Common myeloid progenitor, CD34-positive (primary cell): Measurements from ENCODE around the gene SPPL2A.

ENCODE experiments used
- CTCF ChIA-PET: fragments of 350-600 bp; sonication (Branson Sonifier 250); formaldehyde crosslinking; loops from one replicate; lab custom pipeline; 2021; ENCODE audit warnings: antibody characterized with exemption; lab: Charles Lee
- POLR2A ChIA-PET: fragments of 350-600 bp; sonication (Branson Sonifier 250); formaldehyde crosslinking; loops from one replicate; lab custom pipeline; 2021; ENCODE audit warnings: antibody characterized with exemption; lab: Charles Lee
- DNase-seq, 3 donors: peaks; one replicate each; pipeline versions ENCODE4 v3.0.0 to v3.0.0-alpha.2; 2013
- H3K27ac ChIP-seq, 2 experiments: 1 replicate in 1 of 2; 2 replicates in 1 of 2; pipeline ENCODE4 v1.7.0; 2013; ENCODE audit warnings: inconsistent platforms in 2 of 2, low read length in 2 of 2, mild to moderate bottlenecking in 2 of 2, low read depth in 1 of 2, moderate library complexity in 1 of 2; ENCODE audit not compliant: severe bottlenecking in 2 of 2, insufficient read depth in 1 of 2, poor library complexity in 1 of 2
- H3K27me3 ChIP-seq, 5 experiments: replicated peaks in 2 of 5; 1 replicate in 3 of 5; 2 replicates in 2 of 5; pipeline versions ENCODE4 v1.6.1 to v1.7.0; 2013; ENCODE audit warnings: low read length in 4 of 5, mild to moderate bottlenecking in 2 of 5, moderate library complexity in 2 of 5, inconsistent platforms in 1 of 5; ENCODE audit not compliant: insufficient read depth in 5 of 5, control insufficient read depth in 4 of 5
- H3K36me3 ChIP-seq, 4 experiments: 1 replicate in 2 of 4; 2 replicates in 2 of 4; pipeline versions ENCODE4 v1.6.1 to v1.7.0; 2013; ENCODE audit warnings: low read length in 3 of 4, control low read depth in 1 of 4, mild to moderate bottlenecking in 1 of 4; ENCODE audit not compliant: control insufficient read depth in 4 of 4, insufficient read depth in 4 of 4
- H3K4me1 ChIP-seq, 4 experiments: 1 replicate in 3 of 4; 2 replicates in 1 of 4; pipeline versions ENCODE4 v1.6.1 to v1.7.1; 2013; ENCODE audit warnings: low read length in 3 of 4, mild to moderate bottlenecking in 3 of 4, control low read depth in 1 of 4, inconsistent platforms in 1 of 4, moderate library complexity in 1 of 4; ENCODE audit not compliant: control insufficient read depth in 4 of 4, insufficient read depth in 4 of 4; ENCODE audit errors: control extremely low read depth in 1 of 4
- H3K4me3 ChIP-seq, 7 experiments: 1 replicate in 4 of 7; 2 replicates in 3 of 7; pipeline versions ENCODE4 v1.5.1 to v1.7.0; 2013; ENCODE audit warnings: mild to moderate bottlenecking in 7 of 7, low read length in 6 of 7, moderate library complexity in 6 of 7, inconsistent platforms in 2 of 7, low read depth in 2 of 7, control low read depth in 1 of 7; ENCODE audit not compliant: insufficient read depth in 4 of 7, control insufficient read depth in 1 of 7; ENCODE audit errors: extremely low read depth in 1 of 7
- H3K9me3 ChIP-seq, 5 experiments: 1 replicate in 4 of 5; 2 replicates in 1 of 5; pipeline versions ENCODE4 v1.6.1 to v1.7.1; 2013; ENCODE audit warnings: low read length in 4 of 5, mild to moderate bottlenecking in 2 of 5, inconsistent platforms in 1 of 5, low read depth in 1 of 5, moderate library complexity in 1 of 5; ENCODE audit not compliant: control insufficient read depth in 4 of 5, insufficient read depth in 2 of 5; ENCODE audit errors: control extremely low read depth in 1 of 5
- WGBS: methylation state at CpG from one replicate; pipeline ENCODE4 v1.1.5; 2013; ENCODE audit not compliant: insufficient coverage; 5-methylcytosine and 5-hydroxymethylcytosine counted together

The SPPL2A gene

DNA sequence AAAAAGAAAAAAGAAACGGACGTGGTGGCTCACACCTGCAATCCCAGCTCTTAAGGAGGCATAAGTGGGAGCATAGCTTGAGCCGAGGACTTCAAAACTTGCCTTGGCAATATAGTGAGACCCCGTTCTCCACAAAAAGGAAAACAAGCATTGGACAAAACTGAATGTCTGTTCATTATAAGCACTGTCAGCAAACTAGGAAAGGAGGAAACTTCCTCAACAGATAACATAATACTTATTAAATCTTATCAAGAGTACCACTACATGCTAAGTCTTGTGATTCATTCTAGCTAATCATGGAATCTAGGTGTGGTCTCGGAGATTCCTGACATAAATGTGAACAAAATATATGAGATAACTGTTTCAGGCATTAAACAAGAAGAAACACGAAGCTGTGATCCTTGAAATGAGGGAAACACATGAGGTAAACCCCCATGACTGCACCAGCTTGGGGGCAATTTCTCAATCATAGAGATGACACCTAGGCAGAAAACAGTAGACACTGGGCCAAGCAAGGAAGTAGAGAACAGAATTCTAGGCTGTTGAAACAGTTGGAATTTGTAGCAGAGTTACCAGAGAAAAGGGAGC is 112.3 kb downstream of the SPPL2A start:
- CTCF ChIA-PET = interaction anchor here (0.6 to 0.8 kb wide), 3 partner anchors 23 to 1678 kb away, joined by 3 read pairs; no protein-coding TSS in a partner anchor
- peak overlapping the region in 1 of 2 experiments; percentile 18 for H3K27ac ChIP-seq
- DNase-seq = no peak
- POLR2A ChIA-PET = interaction anchor here (0.6 kb wide), 1 partner anchor 14 kb away, joined by 4 read pairs; no protein-coding TSS in a partner anchor
- H3K4me3 ChIP-seq = no peak overlapping the region
- no peaks in the 10 kb centered on the region for H3K9me3 ChIP-seq
- H3K4me1 ChIP-seq = no peaks in the 10 kb centered on the region
- peaks cover 28 to 62% (median 43%) of the 10 kb centered on the region in 4 experiments for H3K36me3 ChIP-seq
- WGBS = 100% methylated on average over 3 of the region's 6 CpGs
- no peaks in the 10 kb centered on the region for H3K27me3 ChIP-seq

DNA sequence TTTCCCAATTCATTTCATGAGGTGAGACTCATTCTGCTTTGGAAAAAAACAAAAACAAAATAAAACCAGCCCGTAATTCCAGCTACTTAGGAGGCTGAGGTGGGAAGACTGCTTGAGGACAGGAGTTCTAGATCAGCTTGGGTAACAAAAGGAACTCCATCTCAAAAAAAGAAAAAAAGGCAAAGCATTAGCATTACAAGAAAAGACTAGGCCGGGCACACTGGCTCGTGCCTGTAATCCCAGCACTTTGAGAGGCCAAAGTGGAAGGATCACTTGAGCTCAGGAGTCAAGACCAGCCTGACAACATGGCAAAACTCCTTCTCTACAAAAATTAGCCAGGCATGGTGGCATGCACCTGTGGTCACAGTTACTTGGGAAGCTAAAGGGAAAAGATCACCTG is 112.8 kb downstream of the SPPL2A start:
- Histone ChIP-seq H3K27ac (no peak overlapping the region), H3K9me3 (no peaks in the 10 kb centered on the region), H3K4me1 (no peaks in the 10 kb centered on the region), H3K4me3 (no peak overlapping the region), H3K36me3 (peaks cover 28 to 66% (median 45%) of the 10 kb centered on the region in 4 experiments), H3K27me3 (no peaks in the 10 kb centered on the region)
- ChIA-PET CTCF (interaction anchor here (0.6 to 0.8 kb wide), 2 partner anchors 24 to 1678 kb away, joined by 3 read pairs; no protein-coding TSS in a partner anchor), POLR2A (no interaction called here)
- 86% methylated on average over 2 of the region's 3 CpGs for WGBS
- DNase-seq = no peak
